NB4 (cell line): ENCODE measurements around the gene ANXA3.

ENCODE experiments used
- POLR2A ChIP-seq: IDR thresholded peaks from 2 replicates; pipeline ENCODE4 v1.6.1; 2011; ENCODE audit warnings: mild to moderate bottlenecking; ENCODE audit not compliant: insufficient read length; ENCODE audit errors: extremely low read depth
- TF ChIP-seq, protein P1 (sequence below): IDR thresholded peaks from one replicate; pipeline ENCODE4 v1.5.1; 2012; ENCODE audit warnings: low read depth, low read length

DNA sequence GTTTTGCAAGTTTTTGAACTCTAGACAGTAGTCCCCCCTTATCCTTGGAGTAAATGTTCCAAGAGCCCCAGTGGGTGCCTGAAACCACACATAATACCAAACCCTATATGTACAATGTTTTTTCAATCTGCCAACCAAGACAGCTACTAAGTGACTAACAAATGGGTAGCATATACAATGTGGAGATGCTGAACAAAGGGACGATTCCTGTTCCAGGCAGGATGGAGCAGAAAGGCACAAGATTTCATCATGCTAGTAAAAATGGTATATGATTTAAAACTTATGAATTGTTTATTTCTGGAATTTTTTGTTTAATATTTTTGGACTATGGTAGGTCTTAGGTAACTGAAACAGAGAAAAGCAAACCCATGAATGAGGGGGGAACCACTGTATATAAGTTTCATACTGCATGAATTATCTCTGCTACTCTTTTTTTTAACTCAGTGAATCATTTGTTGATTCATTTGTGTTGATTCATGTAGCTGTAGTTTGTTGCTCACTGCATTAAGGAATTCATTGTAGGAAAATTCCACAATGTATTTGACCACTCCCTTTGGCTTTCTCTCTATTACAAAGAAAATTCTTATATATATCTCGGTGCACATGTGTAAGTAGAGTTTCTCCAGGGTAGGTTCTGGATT lies 21.9 kb upstream of the ANXA3 start:
- TF ChIP-seq, protein P1, sequence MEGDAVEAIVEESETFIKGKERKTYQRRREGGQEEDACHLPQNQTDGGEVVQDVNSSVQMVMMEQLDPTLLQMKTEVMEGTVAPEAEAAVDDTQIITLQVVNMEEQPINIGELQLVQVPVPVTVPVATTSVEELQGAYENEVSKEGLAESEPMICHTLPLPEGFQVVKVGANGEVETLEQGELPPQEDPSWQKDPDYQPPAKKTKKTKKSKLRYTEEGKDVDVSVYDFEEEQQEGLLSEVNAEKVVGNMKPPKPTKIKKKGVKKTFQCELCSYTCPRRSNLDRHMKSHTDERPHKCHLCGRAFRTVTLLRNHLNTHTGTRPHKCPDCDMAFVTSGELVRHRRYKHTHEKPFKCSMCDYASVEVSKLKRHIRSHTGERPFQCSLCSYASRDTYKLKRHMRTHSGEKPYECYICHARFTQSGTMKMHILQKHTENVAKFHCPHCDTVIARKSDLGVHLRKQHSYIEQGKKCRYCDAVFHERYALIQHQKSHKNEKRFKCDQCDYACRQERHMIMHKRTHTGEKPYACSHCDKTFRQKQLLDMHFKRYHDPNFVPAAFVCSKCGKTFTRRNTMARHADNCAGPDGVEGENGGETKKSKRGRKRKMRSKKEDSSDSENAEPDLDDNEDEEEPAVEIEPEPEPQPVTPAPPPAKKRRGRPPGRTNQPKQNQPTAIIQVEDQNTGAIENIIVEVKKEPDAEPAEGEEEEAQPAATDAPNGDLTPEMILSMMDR: no peak
- no peak for TF ChIP-seq POLR2A
